ENCODE results near the gene OR52R1.

Gene OR52R1

DNA sequence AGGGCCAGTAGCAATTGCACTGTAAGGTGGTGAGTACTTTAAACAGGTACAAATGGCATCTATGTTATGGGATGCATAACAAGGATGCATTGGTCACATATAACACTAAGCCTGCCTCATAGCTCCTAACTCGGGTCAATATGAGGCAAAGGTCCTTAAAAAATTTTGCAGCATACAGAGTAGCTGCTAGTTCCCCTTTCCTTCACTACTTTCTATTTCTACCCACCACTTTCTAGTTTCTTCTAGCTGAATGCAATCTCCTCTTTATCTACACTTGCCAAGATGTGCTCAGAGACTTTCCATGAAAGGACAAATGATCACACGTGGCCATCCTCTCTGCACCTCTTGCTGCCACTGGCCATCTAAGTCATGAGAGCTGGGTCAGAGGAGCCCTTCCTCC lies 26.7 kb upstream of the OR52R1 start:
- H3K9me3 ChIP-seq (replicated peaks in 1 of 2; ENCODE audit: control insufficient read depth in 2 of 2, insufficient read depth in 1 of 2, low read depth in 1 of 2, low read length in 2 of 2): peaks cover 0 to 1% of the 10 kb centered on the region in 2 donors

DNA sequence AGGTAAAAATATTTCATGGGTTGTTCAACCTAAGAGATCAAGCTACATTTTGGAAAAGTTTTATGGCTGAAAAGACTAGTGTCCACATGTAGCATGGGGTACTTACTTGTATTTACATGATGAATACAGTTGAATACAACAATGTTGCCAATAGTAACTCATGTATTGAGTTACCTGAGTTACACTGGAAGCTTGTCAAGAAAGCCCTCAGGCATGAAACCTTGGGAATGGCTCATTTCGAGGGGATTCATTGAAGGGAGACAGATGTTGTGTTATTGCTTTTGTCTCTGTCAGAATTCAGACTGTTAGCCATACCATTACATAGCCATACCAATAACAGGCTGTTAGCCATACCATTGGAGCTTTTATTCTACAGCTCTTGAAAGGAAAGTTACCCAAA lies 26.2 kb upstream of the OR52R1 start:
- Histone ChIP-seq H4K8ac (ENCODE audit: low read depth, low read length) (no peak overlapping the region), H4K91ac (ENCODE audit: low read depth, low read length, poor library complexity) (no peak overlapping the region), H2BK5ac (ENCODE audit: low read length) (no peak overlapping the region), H3K23ac (ENCODE audit: low read depth, low read length, poor library complexity) (no peak overlapping the region), H3K4me3 (ENCODE audit: low read length in 2 of 2) (no peak overlapping the region), H3K27ac (replicated peaks; ENCODE audit: low read length) (no peak overlapping the region), H3K9me3 (replicated peaks in 1 of 2; ENCODE audit: control insufficient read depth in 2 of 2, insufficient read depth in 1 of 2, low read depth in 1 of 2, low read length in 2 of 2) (peaks cover 0 to 1% of the 10 kb centered on the region in 2 donors), H2BK120ac (ENCODE audit: low read depth, low read length) (no peak overlapping the region), H2AFZ (ENCODE audit: low read length) (no peak overlapping the region), H3K9ac (ENCODE audit: low read depth, low read length, poor library complexity) (no peak overlapping the region), H3K4ac (ENCODE audit: low read length) (no peak overlapping the region), H3K14ac (ENCODE audit: low read length) (no peak overlapping the region), H2AK5ac (ENCODE audit: low read depth, low read length) (no peak overlapping the region), H3K36me3 (replicated peaks in 1 of 2; ENCODE audit: control insufficient read depth in 2 of 2, insufficient read depth in 2 of 2, low read length in 2 of 2) (no peaks in the 10 kb centered on the region), H2BK15ac (ENCODE audit: low read length) (no peak overlapping the region), H2BK12ac (ENCODE audit: low read length) (no peak overlapping the region), H3K4me2 (ENCODE audit: insufficient read depth, low read length, poor library complexity, severe bottlenecking) (no peak overlapping the region), H3K18ac (ENCODE audit: low read length) (no peak overlapping the region), H3K27me3 (ENCODE audit: control insufficient read depth in 3 of 3, insufficient read depth in 3 of 3, low read depth in 1 of 3, low read length in 3 of 3) (no peaks in the 10 kb centered on the region), H3K4me1 (ENCODE audit: control insufficient read depth in 2 of 2, insufficient read depth in 1 of 2, low read depth in 1 of 2, low read length in 2 of 2) (no peaks in the 10 kb centered on the region), H3K79me1 (ENCODE audit: low read depth, low read length) (no peaks in the 10 kb centered on the region)
- DNase-seq (ENCODE audit: low spot score): no peak
- no CpG with 5 or more reads among the region's 1 CpG for WGBS, 2 donors (ENCODE audit: extremely low coverage in 2 of 2, insufficient read length in 2 of 2, insufficient replicate concordance in 1 of 2)

More for the DNA sequence above, 26.7 kb upstream of the OR52R1 start:
- Histone ChIP-seq H2AFZ (ENCODE audit: low read length) (no peak overlapping the region), H3K4ac (ENCODE audit: low read length) (no peak overlapping the region), H3K36me3 (replicated peaks in 1 of 2; ENCODE audit: control insufficient read depth in 2 of 2, insufficient read depth in 2 of 2, low read length in 2 of 2) (no peaks in the 10 kb centered on the region), H3K27me3 (ENCODE audit: control insufficient read depth in 3 of 3, insufficient read depth in 3 of 3, low read depth in 1 of 3, low read length in 3 of 3) (no peaks in the 10 kb centered on the region), H3K4me3 (ENCODE audit: low read length in 2 of 2) (no peak overlapping the region), H2BK12ac (ENCODE audit: low read length) (no peak overlapping the region), H2BK5ac (ENCODE audit: low read length) (no peak overlapping the region), H2BK120ac (ENCODE audit: low read depth, low read length) (no peak overlapping the region), H2AK5ac (ENCODE audit: low read depth, low read length) (no peak overlapping the region), H3K4me2 (ENCODE audit: insufficient read depth, low read length, poor library complexity, severe bottlenecking) (no peak overlapping the region), H3K79me1 (ENCODE audit: low read depth, low read length) (no peaks in the 10 kb centered on the region), H4K8ac (ENCODE audit: low read depth, low read length) (no peak overlapping the region), H3K9ac (ENCODE audit: low read depth, low read length, poor library complexity) (no peak overlapping the region), H3K27ac (replicated peaks; ENCODE audit: low read length) (no peak overlapping the region), H3K14ac (ENCODE audit: low read length) (no peak overlapping the region), H3K18ac (ENCODE audit: low read length) (no peak overlapping the region), H3K4me1 (ENCODE audit: control insufficient read depth in 2 of 2, insufficient read depth in 1 of 2, low read depth in 1 of 2, low read length in 2 of 2) (no peaks in the 10 kb centered on the region), H3K23ac (ENCODE audit: low read depth, low read length, poor library complexity) (no peak overlapping the region), H4K91ac (ENCODE audit: low read depth, low read length, poor library complexity) (no peak overlapping the region), H2BK15ac (ENCODE audit: low read length) (no peak overlapping the region)
- WGBS, 2 donors (ENCODE audit: extremely low coverage in 2 of 2, insufficient read length in 2 of 2, insufficient replicate concordance in 1 of 2): no CpG with 5 or more reads among the region's 2 CpGs
- no peak for DNase-seq (ENCODE audit: low spot score)

DNA sequence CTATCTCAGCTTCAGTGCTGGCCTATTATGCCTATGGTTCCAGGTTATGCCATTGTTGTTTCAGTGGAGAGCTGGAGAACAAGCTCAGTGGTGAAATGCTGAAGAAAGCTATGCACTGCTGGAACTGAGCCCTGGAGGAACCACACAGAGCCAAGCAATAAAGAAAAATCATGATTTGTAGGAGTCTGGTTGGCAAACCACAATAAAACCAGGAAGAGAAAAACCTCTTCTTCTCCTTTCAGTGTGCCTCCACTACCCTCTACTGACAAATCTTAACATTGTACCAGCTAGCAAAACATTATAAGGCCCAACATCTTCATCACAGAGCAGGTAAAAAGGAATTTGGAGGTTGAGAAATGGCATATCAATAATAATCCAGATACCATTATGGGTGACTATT lies 22.2 kb upstream of the OR52R1 start:
- Histone ChIP-seq H2BK5ac (ENCODE audit: low read length) (no peak overlapping the region), H3K79me1 (ENCODE audit: low read depth, low read length) (no peaks in the 10 kb centered on the region), H2AFZ (ENCODE audit: low read length) (no peak overlapping the region), H3K9ac (ENCODE audit: low read depth, low read length, poor library complexity) (no peak overlapping the region), H3K14ac (ENCODE audit: low read length) (no peak overlapping the region), H4K8ac (ENCODE audit: low read depth, low read length) (no peak overlapping the region), H2BK15ac (ENCODE audit: low read length) (no peak overlapping the region), H3K36me3 (replicated peaks in 1 of 2; ENCODE audit: control insufficient read depth in 2 of 2, insufficient read depth in 2 of 2, low read length in 2 of 2) (no peaks in the 10 kb centered on the region), H3K4me2 (ENCODE audit: insufficient read depth, low read length, poor library complexity, severe bottlenecking) (no peak overlapping the region), H3K4ac (ENCODE audit: low read length) (no peak overlapping the region), H3K9me3 (replicated peaks in 1 of 2; ENCODE audit: control insufficient read depth in 2 of 2, insufficient read depth in 1 of 2, low read depth in 1 of 2, low read length in 2 of 2) (no peaks in the 10 kb centered on the region), H3K27ac (replicated peaks; ENCODE audit: low read length) (no peak overlapping the region), H2AK5ac (ENCODE audit: low read depth, low read length) (no peak overlapping the region), H3K4me1 (ENCODE audit: control insufficient read depth in 2 of 2, insufficient read depth in 1 of 2, low read depth in 1 of 2, low read length in 2 of 2) (no peaks in the 10 kb centered on the region), H3K4me3 (ENCODE audit: low read length in 2 of 2) (no peak overlapping the region), H4K91ac (ENCODE audit: low read depth, low read length, poor library complexity) (no peak overlapping the region), H2BK120ac (ENCODE audit: low read depth, low read length) (no peak overlapping the region), H3K23ac (ENCODE audit: low read depth, low read length, poor library complexity) (no peak overlapping the region), H3K27me3 (ENCODE audit: control insufficient read depth in 3 of 3, insufficient read depth in 3 of 3, low read depth in 1 of 3, low read length in 3 of 3) (no peaks in the 10 kb centered on the region), H3K18ac (ENCODE audit: low read length) (no peak overlapping the region), H2BK12ac (ENCODE audit: low read length) (no peak overlapping the region)
- DNase-seq (ENCODE audit: low spot score): no peak

DNA sequence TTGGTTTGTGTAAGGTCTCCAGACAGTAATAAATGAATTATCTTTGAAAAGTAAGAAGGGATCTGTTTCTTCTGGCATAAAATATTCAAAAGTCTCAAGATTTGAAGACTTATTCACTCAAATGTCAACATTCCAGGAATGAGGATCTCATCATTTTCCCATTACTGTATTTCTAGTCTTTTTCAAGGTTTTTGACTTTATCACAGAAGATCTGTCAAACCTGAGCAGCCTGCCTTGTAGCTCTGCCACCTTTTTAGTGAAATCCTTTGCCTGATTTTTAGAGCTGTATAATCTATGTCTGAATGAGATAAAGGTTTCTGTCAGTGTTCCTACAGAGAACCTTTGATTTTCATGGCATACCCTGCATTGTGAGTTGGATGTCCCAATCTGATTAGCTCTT lies 21.0 kb upstream of the OR52R1 start:
- no peak overlapping the region for H3K14ac ChIP-seq (ENCODE audit: low read length)
- no peak overlapping the region for H3K4me2 ChIP-seq (ENCODE audit: insufficient read depth, low read length, poor library complexity, severe bottlenecking)
- no peak overlapping the region for H2AK5ac ChIP-seq (ENCODE audit: low read depth, low read length)
- no peak for DNase-seq (ENCODE audit: low spot score)
- H2BK12ac ChIP-seq (ENCODE audit: low read length): no peak overlapping the region
- no peak overlapping the region for H3K9ac ChIP-seq (ENCODE audit: low read depth, low read length, poor library complexity)
- H3K4ac ChIP-seq (ENCODE audit: low read length): no peak overlapping the region
- no peak overlapping the region for H4K91ac ChIP-seq (ENCODE audit: low read depth, low read length, poor library complexity)
- H2AFZ ChIP-seq (ENCODE audit: low read length): no peak overlapping the region
- no peaks in the 10 kb centered on the region for H3K4me1 ChIP-seq (ENCODE audit: control insufficient read depth in 2 of 2, insufficient read depth in 1 of 2, low read depth in 1 of 2, low read length in 2 of 2)
- no peak overlapping the region for H3K18ac ChIP-seq (ENCODE audit: low read length)
- H3K27ac ChIP-seq (replicated peaks; ENCODE audit: low read length): no peak overlapping the region
- no peaks in the 10 kb centered on the region for H3K36me3 ChIP-seq (replicated peaks in 1 of 2; ENCODE audit: control insufficient read depth in 2 of 2, insufficient read depth in 2 of 2, low read length in 2 of 2)
- no peak overlapping the region for H2BK5ac ChIP-seq (ENCODE audit: low read length)
- no peaks in the 10 kb centered on the region for H3K9me3 ChIP-seq (replicated peaks in 1 of 2; ENCODE audit: control insufficient read depth in 2 of 2, insufficient read depth in 1 of 2, low read depth in 1 of 2, low read length in 2 of 2)
- no peak overlapping the region for H3K4me3 ChIP-seq (ENCODE audit: low read length in 2 of 2)
- H4K8ac ChIP-seq (ENCODE audit: low read depth, low read length): no peak overlapping the region
- no peaks in the 10 kb centered on the region for H3K79me1 ChIP-seq (ENCODE audit: low read depth, low read length)
- H2BK120ac ChIP-seq (ENCODE audit: low read depth, low read length): no peak overlapping the region
- H3K27me3 ChIP-seq (ENCODE audit: control insufficient read depth in 3 of 3, insufficient read depth in 3 of 3, low read depth in 1 of 3, low read length in 3 of 3): no peaks in the 10 kb centered on the region
- no peak overlapping the region for H2BK15ac ChIP-seq (ENCODE audit: low read length)
- H3K23ac ChIP-seq (ENCODE audit: low read depth, low read length, poor library complexity): no peak overlapping the region
